ENCODE results near the gene KAZN.

KAZN gene

GRCh38 chr1:14925336-14926136, 327.1 kb downstream of the KAZN start:
- no peak for DNase-seq

GRCh38 chr1:14926229-14926628, 327.7 kb downstream of the KAZN start:
- DNase-seq, result no peak

- no peak for DNase-seq
Measured at GRCh38 chr1:14926818-14927575, 328.5 kb downstream of the KAZN start.

GRCh38 chr1:14928412-14928811, 329.9 kb downstream of the KAZN start:
- no peak for DNase-seq

- DNase-seq, result no peak
Measured at GRCh38 chr1:14928886-14929546, 330.5 kb downstream of the KAZN start.

- peak; percentile 40 for DNase-seq
Measured at GRCh38 chr1:14929547-14930246, 331.2 kb downstream of the KAZN start.

- no peak for DNase-seq
Measured at GRCh38 chr1:14930247-14930965, 331.9 kb downstream of the KAZN start.

- DNase-seq, result no peak
Measured at GRCh38 chr1:14932034-14932638, 333.7 kb downstream of the KAZN start.

GRCh38 chr1:14934867-14935266, 336.4 kb downstream of the KAZN start:
- DNase-seq, result no peak

GRCh38 chr1:14936815-14937214, 338.3 kb downstream of the KAZN start:
- no peak for DNase-seq

- DNase-seq, result no peak
Measured at GRCh38 chr1:14937288-14937949, 338.9 kb downstream of the KAZN start.

GRCh38 chr1:14939527-14940284, 341.2 kb downstream of the KAZN start:
- peak; percentile 84 for DNase-seq

- no peak for DNase-seq
Measured at GRCh38 chr1:14940285-14940870, 341.9 kb downstream of the KAZN start.

- DNase-seq, result no peak
Measured at GRCh38 chr1:14941864-14942263, 343.4 kb downstream of the KAZN start.

GRCh38 chr1:14944471-14944985, 346.0 kb downstream of the KAZN start:
- no peak for DNase-seq

GRCh38 chr1:14945132-14946010, 346.9 kb downstream of the KAZN start:
- DNase-seq, result peak; percentile 82

GRCh38 chr1:14946011-14946359, 347.5 kb downstream of the KAZN start:
- DNase-seq, result no peak

GRCh38 chr1:14946684-14947238, 348.3 kb downstream of the KAZN start:
- peak; percentile 56 for DNase-seq

- DNase-seq, result no peak
Measured at GRCh38 chr1:14947421-14947820, 348.9 kb downstream of the KAZN start.
